ENCODE data around the gene LILRB2.
"Not testable (repeated sequence)": the region's sequence is repeated elsewhere in the genome, so short reads cannot be mapped to it uniquely, and the experiment has no call there.

LILRB2 gene

DNA sequence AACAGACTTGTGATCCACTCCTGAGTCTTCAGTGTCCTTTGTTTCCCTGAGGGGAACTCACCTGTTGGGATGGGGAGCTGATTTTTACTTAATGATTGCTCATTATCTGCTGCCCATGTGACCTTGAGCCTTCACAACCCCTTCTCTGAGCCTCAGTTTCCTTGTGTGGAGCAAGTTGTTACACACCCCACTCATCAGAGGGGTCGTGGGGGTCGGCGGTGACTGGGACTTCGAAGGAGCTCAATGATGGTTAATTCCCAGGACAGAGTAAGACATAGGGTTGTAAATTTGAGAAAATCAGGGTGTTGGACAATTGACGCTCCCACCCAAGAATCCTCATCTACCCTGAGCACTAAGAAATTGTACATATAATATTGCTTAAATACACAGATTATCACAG, 18.6 kb upstream of the LILRB2 start:
- no peak overlapping the region for H3K4me3 ChIP-seq (ENCODE audit: low read depth in 1 of 2, low read length in 2 of 2)
- no peaks in the 10 kb centered on the region for H3K9me3 ChIP-seq (ENCODE audit: low read length)
- H3K27ac ChIP-seq (ENCODE audit: low read depth, low read length): no peak overlapping the region
- no peaks in the 10 kb centered on the region for H3K36me3 ChIP-seq (ENCODE audit: insufficient read depth, low read length)
- H3K27me3 ChIP-seq (ENCODE audit: control insufficient read depth in 1 of 2, insufficient read depth in 2 of 2, low read length in 2 of 2): no peaks in the 10 kb centered on the region
- H3K9ac ChIP-seq (ENCODE audit: low read length): no peak overlapping the region
- H3K4me1 ChIP-seq (ENCODE audit: insufficient read depth, low read length): no peaks in the 10 kb centered on the region

DNA sequence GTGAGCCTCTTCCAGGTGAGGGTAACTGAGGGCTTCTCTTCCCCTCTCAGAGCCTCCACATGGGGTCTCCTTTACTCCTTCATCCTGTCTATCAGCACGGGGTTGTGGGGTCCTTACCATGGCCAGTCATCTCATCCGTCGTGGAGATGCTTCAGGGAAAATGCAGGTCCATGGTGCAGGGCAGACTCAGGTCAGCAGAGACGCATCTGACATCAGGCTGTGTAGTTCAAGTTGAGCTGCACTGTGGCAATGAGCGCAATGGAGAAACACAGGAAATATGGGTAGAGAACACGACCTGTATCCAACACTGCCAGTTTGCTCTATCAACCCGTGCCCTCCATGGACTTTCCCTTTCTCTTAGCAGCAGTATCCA, 18.2 kb upstream of the LILRB2 start:
- no peak overlapping the region for H3K4me3 ChIP-seq (ENCODE audit: low read depth in 1 of 2, low read length in 2 of 2)
- no peak overlapping the region for H3K27ac ChIP-seq (ENCODE audit: low read depth, low read length)
- H3K4me1 ChIP-seq (ENCODE audit: insufficient read depth, low read length): no peaks in the 10 kb centered on the region
- peaks cover 2% of the 10 kb centered on the region for H3K9me3 ChIP-seq (ENCODE audit: low read length)
- no peak overlapping the region for H3K9ac ChIP-seq (ENCODE audit: low read length)
- no peaks in the 10 kb centered on the region for H3K27me3 ChIP-seq (ENCODE audit: control insufficient read depth in 1 of 2, insufficient read depth in 2 of 2, low read length in 2 of 2)
- no peaks in the 10 kb centered on the region for H3K36me3 ChIP-seq (ENCODE audit: insufficient read depth, low read length)

DNA sequence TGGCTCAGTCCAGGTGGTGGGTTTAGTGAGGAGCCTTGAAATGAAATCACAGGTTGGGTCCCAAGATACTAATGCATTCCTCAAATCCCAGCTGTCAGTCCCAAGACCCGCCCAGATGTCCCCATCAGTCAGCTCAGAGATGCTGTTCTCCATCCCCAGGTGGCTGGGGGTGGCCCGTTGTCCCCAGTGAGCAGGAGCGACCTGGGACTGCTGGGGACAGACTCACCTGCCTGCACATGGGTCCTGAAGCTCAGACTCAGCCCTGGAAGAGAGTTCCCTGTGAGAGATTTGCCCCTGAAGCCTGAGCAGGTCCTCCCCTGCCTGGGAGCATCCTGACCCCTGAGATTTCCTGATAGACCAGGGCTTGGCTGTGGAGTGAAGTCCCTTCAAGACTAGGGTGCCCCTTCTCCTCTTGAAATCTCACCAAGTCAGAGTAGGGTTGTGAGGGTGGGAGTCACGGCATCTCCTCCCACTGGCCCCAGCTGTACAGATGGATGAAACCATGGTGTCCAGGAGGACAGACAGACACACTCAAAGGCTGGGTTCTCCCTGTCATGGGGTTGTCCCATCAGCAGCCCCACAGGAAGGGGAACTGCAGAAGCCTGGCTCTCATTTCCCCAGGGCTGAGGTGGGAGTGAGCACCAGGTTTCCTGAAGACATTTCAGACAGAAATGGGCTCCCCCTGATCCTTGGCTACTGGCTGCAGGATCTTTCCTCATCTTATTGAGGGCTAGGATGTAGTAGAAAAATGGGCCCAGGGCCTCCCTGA, 17.6 kb upstream of the LILRB2 start:
- H3K9me3 ChIP-seq (ENCODE audit: low read length): peaks cover 6% of the 10 kb centered on the region
- H3K4me3 ChIP-seq (ENCODE audit: low read depth in 1 of 2, low read length in 2 of 2): no peak overlapping the region
- no peaks in the 10 kb centered on the region for H3K27me3 ChIP-seq (ENCODE audit: control insufficient read depth in 1 of 2, insufficient read depth in 2 of 2, low read length in 2 of 2)
- H3K4me1 ChIP-seq (ENCODE audit: insufficient read depth, low read length): no peaks in the 10 kb centered on the region
- H3K27ac ChIP-seq (ENCODE audit: low read depth, low read length): no peak overlapping the region
- H3K9ac ChIP-seq (ENCODE audit: low read length): no peak overlapping the region
- no peaks in the 10 kb centered on the region for H3K36me3 ChIP-seq (ENCODE audit: insufficient read depth, low read length)

DNA sequence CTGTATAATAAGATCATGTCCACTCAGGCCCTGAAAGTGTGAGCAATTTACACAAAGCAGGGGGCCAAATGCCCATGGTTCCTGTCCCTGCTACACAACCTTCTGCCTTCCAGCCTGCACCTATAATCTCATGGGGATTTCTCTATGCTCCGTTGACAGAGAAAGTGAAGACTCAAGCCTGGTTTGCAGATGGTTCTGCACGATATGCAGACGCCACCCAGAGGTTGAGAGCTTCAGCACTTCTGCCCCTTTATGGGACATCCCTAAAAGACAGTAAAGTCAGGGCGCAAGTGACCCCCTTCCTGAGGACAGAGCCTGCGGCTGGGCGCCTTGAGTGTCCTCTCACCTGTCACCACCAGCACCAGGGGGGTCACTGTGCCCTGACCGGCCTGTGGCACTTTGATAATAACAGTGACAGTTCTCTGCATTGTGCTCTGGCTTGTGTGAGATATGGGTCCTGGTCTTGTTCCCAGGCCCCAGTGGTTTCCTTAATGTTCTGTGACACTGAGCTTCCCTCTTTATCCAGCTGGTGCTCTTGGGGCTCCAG, 16.9 kb upstream of the LILRB2 start:
- Histone ChIP-seq H3K27ac (ENCODE audit: low read depth, low read length) (no peak overlapping the region), H3K9ac (ENCODE audit: low read length) (no peak overlapping the region)

DNA sequence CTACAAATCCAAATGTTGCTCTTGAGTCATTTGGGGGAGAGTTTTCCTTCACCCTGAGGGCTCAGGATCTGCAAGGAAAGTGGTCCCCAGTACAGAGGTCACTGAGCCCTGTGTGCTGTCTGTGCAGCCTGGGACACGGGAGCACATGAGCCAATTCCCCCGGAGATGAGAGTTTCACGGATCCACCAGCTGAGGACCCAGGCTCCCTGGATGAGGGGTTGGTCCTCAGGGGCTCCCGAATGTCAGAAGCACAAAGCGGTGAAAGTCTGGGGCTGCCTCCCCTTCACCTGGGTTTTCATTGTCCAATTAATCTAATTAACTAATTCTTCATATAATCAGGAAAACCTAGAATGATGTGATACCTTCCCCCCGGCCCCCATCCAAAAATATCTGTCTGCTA, 13.6 kb upstream of the LILRB2 start:
- Histone ChIP-seq H3K27me3 (ENCODE audit: control insufficient read depth in 1 of 2, insufficient read depth in 2 of 2, low read length in 2 of 2) (no peaks in the 10 kb centered on the region), H3K4me3 (ENCODE audit: low read depth in 1 of 2, low read length in 2 of 2) (no peak overlapping the region), H3K9me3 (ENCODE audit: low read length) (peaks cover 6% of the 10 kb centered on the region), H3K36me3 (ENCODE audit: insufficient read depth, low read length) (no peaks in the 10 kb centered on the region), H3K27ac (ENCODE audit: low read depth, low read length) (no peak overlapping the region), H3K4me1 (ENCODE audit: insufficient read depth, low read length) (no peaks in the 10 kb centered on the region), H3K9ac (ENCODE audit: low read length) (no peak overlapping the region)

More for the DNA sequence above, 16.9 kb upstream of the LILRB2 start:
- H3K27me3 ChIP-seq (ENCODE audit: control insufficient read depth in 1 of 2, insufficient read depth in 2 of 2, low read length in 2 of 2): no peaks in the 10 kb centered on the region
- H3K4me3 ChIP-seq (ENCODE audit: low read depth in 1 of 2, low read length in 2 of 2): no peak overlapping the region
- peaks cover 6% of the 10 kb centered on the region for H3K9me3 ChIP-seq (ENCODE audit: low read length)
- H3K4me1 ChIP-seq (ENCODE audit: insufficient read depth, low read length): no peaks in the 10 kb centered on the region
- no peaks in the 10 kb centered on the region for H3K36me3 ChIP-seq (ENCODE audit: insufficient read depth, low read length)

DNA sequence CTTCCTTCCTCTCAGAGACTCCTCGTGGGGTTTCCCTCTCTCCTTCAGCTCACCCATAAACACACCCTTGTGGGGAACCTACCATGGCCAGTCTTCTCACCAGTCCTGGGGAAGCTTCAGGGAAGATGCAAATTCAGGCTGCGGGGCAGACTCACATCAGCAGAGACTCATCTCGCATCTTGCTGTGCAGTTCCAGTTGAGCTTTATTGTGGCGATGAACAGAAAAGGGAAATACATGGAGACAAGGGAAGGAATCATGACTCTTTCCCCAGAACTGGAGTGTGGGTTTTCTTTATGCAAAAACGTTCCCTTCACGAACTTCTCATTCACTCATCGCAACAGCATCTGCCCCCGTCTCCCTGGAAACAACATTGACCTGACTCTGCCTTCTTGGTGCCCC, 8.2 kb upstream of the LILRB2 start:
- not testable (repeated sequence) for H3K4me3 ChIP-seq (ENCODE audit: low read depth in 1 of 2, low read length in 2 of 2); H3K9ac ChIP-seq (ENCODE audit: low read length); H3K4me1 ChIP-seq (ENCODE audit: insufficient read depth, low read length); H3K9me3 ChIP-seq (ENCODE audit: low read length); H3K27me3 ChIP-seq (ENCODE audit: control insufficient read depth in 1 of 2, insufficient read depth in 2 of 2, low read length in 2 of 2); H3K36me3 ChIP-seq (ENCODE audit: insufficient read depth, low read length); H3K27ac ChIP-seq (ENCODE audit: low read depth, low read length)

DNA sequence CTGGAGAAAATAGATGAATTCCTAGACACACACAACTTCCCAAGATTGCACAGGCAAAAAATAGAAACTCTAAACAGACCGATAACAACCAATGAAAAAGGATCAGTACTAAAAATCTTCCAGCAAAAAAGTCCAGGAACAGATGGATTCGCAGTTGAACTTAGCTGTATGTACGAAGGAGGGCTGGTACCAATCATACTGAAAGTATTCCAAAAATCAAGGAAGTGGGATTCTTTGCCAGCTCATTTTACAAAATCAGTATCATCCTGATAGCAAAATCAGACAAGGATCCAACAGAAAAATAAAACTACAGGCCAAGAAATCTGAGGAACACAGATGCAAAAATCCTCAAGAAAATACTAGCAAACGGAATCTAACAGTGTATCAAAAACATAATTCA, 6.5 kb upstream of the LILRB2 start:
- no peaks in the 10 kb centered on the region for H3K9me3 ChIP-seq (ENCODE audit: low read length)
- H3K4me3 ChIP-seq (ENCODE audit: low read depth in 1 of 2, low read length in 2 of 2): no peak overlapping the region
- H3K36me3 ChIP-seq (ENCODE audit: insufficient read depth, low read length): no peaks in the 10 kb centered on the region
- H3K27me3 ChIP-seq (ENCODE audit: control insufficient read depth in 1 of 2, insufficient read depth in 2 of 2, low read length in 2 of 2): peaks cover 0 to 5% of the 10 kb centered on the region in 2 donors
- no peak overlapping the region for H3K27ac ChIP-seq (ENCODE audit: low read depth, low read length)
- H3K4me1 ChIP-seq (ENCODE audit: insufficient read depth, low read length): no peaks in the 10 kb centered on the region
- H3K9ac ChIP-seq (ENCODE audit: low read length): no peak overlapping the region

DNA sequence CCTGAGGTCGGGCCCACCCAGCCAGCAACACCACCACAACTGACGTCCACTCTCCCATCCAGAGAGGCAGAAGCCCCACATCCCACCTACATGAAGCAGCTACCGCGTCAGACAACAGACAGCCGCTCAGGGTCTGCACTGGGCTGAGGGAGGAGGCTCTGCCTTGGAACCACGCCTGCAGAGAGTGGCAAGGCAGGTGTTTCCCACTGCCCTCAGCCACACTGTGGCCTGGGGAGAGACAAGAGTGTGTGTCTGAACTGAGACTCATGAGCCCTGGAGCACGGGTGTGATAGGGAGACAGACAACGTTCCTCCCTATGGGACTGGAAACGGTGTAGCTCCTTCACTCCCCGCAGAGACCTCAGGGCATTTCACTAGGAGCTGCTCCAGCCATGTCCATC, 5.4 kb upstream of the LILRB2 start:
- not testable (repeated sequence) for H3K27me3 ChIP-seq (ENCODE audit: control insufficient read depth in 1 of 2, insufficient read depth in 2 of 2, low read length in 2 of 2); H3K4me1 ChIP-seq (ENCODE audit: insufficient read depth, low read length)

DNA sequence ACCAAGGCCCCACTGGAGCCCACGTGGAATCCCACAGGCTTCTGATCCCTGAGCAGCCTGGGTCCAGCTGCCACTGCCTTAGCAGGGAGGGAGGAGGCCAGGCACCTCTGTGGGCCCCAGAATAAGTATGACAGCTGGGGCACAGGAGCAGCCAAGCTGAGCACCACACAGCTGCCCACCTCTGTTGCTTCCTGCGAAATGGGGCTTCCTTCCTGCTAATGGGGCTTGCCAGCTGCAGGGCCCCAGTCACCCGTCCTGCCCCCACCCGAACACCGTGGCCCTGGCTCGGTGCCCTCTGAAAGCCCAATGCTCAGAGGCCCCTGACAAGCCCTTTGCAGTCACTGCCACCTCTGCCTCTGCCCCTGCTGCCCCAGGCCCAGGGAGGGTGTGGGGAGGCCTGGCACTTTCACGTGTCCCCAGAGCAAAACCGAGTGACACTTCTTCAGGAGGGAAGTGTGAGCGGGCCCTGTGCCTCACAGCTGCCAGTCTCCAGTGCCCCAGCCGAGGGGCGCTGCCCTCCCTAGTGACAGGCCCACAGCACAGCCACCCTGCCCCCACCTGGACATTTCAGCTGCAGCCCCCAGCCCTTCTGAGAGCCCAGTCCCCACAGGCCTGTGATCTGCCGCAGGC, 4.6 kb upstream of the LILRB2 start:
- H3K9ac ChIP-seq (ENCODE audit: low read length); H3K27me3 ChIP-seq (ENCODE audit: control insufficient read depth in 1 of 2, insufficient read depth in 2 of 2, low read length in 2 of 2); H3K36me3 ChIP-seq (ENCODE audit: insufficient read depth, low read length); H3K9me3 ChIP-seq (ENCODE audit: low read length); H3K27ac ChIP-seq (ENCODE audit: low read depth, low read length); H3K4me1 ChIP-seq (ENCODE audit: insufficient read depth, low read length); H3K4me3 ChIP-seq (ENCODE audit: low read depth in 1 of 2, low read length in 2 of 2): not testable (repeated sequence)

More for the DNA sequence above, 5.4 kb upstream of the LILRB2 start:
- H3K4me3 ChIP-seq (ENCODE audit: low read depth in 1 of 2, low read length in 2 of 2); H3K9me3 ChIP-seq (ENCODE audit: low read length); H3K9ac ChIP-seq (ENCODE audit: low read length); H3K36me3 ChIP-seq (ENCODE audit: insufficient read depth, low read length); H3K27ac ChIP-seq (ENCODE audit: low read depth, low read length): not testable (repeated sequence)

DNA sequence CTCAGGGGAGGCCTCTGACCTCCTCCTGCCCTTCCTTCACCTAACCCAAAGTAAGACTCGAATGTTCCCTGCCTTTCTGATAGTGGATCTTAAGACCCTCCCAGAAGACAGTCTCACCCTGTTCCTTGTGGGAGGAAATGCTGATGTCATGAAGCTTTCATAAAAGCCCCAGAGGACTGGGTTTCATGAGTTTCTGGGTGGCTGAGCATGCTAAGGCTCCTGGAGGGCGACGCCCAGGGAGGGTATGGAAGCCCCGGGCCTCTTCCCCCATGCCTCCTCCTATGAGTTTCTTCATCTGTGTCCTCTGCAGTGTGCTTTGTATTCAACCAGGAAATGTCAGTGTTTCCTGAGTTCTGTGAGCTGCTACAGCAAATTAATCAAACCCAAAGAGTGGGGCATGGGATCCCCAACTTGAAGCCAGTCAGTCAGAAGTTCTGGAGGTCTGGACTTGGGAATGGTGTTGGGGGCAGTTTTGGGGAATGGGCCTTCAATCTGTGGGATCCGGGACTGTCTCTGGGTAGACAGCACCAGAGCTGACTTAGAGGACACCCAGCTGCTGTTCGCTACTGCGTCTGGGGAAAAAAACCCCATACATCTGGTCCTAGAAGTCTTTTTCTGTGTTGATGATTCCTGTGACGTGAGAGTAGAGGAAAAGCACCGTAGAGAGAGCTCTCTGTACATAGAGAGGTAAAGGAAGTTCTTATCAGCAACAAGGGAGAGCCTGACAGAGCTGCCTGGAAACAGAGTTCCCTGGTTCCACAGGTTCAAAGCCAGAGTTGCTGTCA, 2.0 kb upstream of the LILRB2 start:
- H3K27me3 ChIP-seq (ENCODE audit: control insufficient read depth in 1 of 2, insufficient read depth in 2 of 2, low read length in 2 of 2): peaks cover 0 to 5% of the 10 kb centered on the region in 2 donors
- H3K36me3 ChIP-seq (ENCODE audit: insufficient read depth, low read length): no peaks in the 10 kb centered on the region
- H3K4me3 ChIP-seq (ENCODE audit: low read depth in 1 of 2, low read length in 2 of 2): no peak overlapping the region
- H3K9ac ChIP-seq (ENCODE audit: low read length): no peak overlapping the region
- no peaks in the 10 kb centered on the region for H3K9me3 ChIP-seq (ENCODE audit: low read length)
- H3K27ac ChIP-seq (ENCODE audit: low read depth, low read length): no peak overlapping the region
- H3K4me1 ChIP-seq (ENCODE audit: insufficient read depth, low read length): no peaks in the 10 kb centered on the region

DNA sequence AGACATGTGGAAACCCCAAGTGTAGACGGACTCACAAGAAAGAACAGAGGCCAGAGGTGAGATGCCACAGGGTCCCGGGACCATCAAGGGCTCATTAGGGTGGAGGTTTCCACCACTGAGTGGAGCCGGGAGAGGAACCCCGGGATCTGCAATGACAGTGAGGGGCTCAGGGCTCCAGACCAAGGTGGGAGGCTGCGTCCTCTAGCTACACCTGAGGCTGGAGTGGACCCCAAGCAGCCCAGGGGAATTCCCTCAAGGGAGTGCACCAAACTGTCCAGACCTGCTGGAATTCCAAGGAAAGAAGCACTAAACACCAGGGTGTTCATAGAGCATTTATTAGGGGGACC, 792 bp upstream of the LILRB2 start:
- H3K27me3 ChIP-seq (ENCODE audit: control insufficient read depth in 1 of 2, insufficient read depth in 2 of 2, low read length in 2 of 2); H3K27ac ChIP-seq (ENCODE audit: low read depth, low read length); H3K4me3 ChIP-seq (ENCODE audit: low read depth in 1 of 2, low read length in 2 of 2): not testable (repeated sequence)

More for the DNA sequence above, 792 bp upstream of the LILRB2 start:
- H3K4me1 ChIP-seq (ENCODE audit: insufficient read depth, low read length); H3K36me3 ChIP-seq (ENCODE audit: insufficient read depth, low read length); H3K9me3 ChIP-seq (ENCODE audit: low read length); H3K9ac ChIP-seq (ENCODE audit: low read length): not testable (repeated sequence)

Data from muscle layer of colon (tissue), 2 donors.